ENCODE measurements around the gene ADAM20. TPM values are rescaled to one million over a fixed set of nuclear protein-coding genes. Genes with fewer than 3 reads are reported as not detected.
A peak's percentile ranks its signal among the peaks of the same experiment; 100 is the strongest.
"Not testable (repeated sequence)": the region's sequence is repeated elsewhere in the genome, so short reads cannot be mapped to it uniquely, and the experiment has no call there.

ADAM20 gene
- polyA plus RNA-seq (ENCODE audit: insufficient read length): 0.38 TPM
- long read RNA-seq, donor 1: 0 reads
- long read RNA-seq, donor 2: 0 reads
- long read RNA-seq, donor 3: 0 reads
- long read RNA-seq, donor 4: 0 reads
- long read RNA-seq, donor 5: 0 reads
- long read RNA-seq, donor 6: 0 reads
- long read RNA-seq, donor 7: 0 reads
- long read RNA-seq, donor 8: 0 reads

GRCh38 chr14:70534904-70535303 is at the start of gene ADAM20:
ADAM20 (minus strand) TSS chr14:70535004; CDS start chr14:70524757, 10,247 bp downstream.
- DNase-seq: no peak

GRCh38 chr14:70576891-70577290 is 42.1 kb upstream of the ADAM20 start:
- DNase-seq: no peak

- no peak for DNase-seq
These were observed 38.2 kb upstream of the ADAM20 start for GRCh38 chr14:70573050-70573449.

DNA sequence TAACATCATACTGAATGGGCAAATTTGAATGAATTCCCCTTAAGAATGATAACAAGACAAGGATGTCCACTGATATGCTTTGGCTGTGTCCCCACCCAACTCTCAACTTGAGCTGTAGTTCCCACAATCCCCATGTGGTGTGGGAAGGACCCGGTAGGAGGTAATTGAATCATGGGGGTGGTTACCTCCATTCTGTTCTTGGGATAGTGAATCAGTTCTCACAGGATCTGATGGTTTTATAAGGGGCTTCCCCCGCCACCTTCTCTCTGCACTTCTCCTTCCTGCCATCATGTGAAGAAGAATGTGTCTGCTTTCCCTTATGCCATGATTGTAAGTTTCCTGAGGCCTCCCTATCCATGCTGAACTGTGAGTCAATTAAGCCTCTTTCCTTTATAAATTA is 36.3 kb upstream of the ADAM20 start:
- no peak for DNase-seq

- no peak for DNase-seq
These were observed 33.0 kb upstream of the ADAM20 start for GRCh38 chr14:70567791-70568190.

- no peak for DNase-seq
These were observed 29.1 kb upstream of the ADAM20 start for GRCh38 chr14:70563869-70564268.

DNA sequence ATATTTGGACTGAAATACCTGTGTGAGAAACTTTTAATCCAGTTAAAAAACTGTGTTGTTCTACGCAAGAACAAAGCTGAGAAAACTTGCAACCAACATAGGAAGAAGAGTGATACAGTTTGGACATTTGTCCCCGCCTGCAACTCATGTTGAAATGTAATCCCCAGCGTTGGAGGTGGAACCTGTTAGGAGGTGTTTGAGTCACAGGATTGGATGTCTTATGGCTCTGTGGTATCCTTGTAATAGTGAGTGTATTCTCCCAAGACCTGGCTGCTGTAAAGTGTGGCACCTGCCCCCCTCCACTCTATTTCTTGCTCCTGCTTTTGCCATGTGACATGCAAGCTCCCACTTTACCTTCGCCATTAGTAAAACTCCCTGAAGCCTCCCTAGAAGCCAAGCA is 28.6 kb upstream of the ADAM20 start:
- no peak for DNase-seq

GRCh38 chr14:70558356-70558755 is 23.6 kb upstream of the ADAM20 start:
- no peak for DNase-seq

DNA sequence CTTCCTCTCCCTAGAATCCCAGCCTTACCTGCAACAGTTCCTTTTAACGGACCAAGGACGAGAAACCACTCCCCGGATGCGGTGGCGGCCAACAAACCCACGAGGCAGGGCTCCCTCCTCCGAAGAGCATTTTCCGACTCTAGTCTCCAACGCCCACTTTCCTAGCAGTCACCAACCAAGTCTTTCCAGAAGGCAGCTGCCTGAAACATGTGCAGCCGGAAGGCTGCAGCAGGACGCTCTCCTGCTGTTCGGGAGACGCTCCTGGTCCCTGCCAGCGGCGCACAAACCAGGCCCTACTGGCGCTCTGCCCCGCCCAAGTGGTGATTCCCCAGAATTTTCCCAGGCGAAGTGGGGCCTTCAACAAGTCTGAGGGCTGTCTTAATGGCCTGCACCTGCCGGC is 21.1 kb upstream of the ADAM20 start:
- peak; percentile 2 for DNase-seq

GRCh38 chr14:70538087-70538486 is 3.3 kb upstream of the ADAM20 start:
- DNase-seq: no peak

DNA sequence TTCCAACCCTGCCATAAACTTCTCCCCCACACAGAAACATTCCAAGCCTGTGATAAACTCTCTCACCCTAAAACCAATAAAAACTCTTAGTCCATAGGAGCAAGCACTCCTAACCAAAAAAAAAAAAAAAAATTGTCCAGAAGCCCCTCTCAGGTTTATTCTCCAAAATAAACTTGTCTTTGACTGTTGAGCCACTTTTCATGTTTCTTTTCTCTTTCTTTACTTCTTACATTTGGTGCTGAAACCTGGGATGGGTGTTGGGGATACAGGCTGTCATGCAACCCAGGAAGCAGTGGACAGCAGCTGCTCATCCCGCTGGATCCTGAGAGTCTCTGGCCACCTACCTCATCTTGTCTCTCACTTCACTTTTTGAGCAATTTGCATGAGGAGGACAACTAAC is 2.0 kb upstream of the ADAM20 start:
- no peak for DNase-seq

DNA sequence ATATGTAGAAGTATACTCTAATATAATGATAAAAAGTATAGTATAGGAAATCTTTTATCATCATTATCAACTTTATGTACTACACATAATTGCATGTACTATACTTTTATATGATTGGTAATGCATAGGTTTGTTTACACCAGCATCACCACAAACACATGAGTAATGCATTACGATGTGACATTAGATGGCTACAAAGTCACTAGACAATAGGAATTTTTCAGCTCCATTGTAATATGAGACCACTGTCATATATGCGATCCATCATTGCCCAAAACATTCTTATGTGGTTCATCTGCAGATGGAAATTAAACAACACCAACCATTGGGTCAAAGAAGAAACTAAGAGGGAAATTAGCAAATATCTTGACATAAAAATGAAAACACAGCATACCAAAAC is 4.4 kb downstream of the ADAM20 start:
- DNase-seq: no peak

GRCh38 chr14:70527501-70528105 is 7.2 kb downstream of the ADAM20 start:
- DNase-seq: no peak

- DNase-seq: no peak
These were observed 9.1 kb downstream of the ADAM20 start for GRCh38 chr14:70525691-70526090.

DNA sequence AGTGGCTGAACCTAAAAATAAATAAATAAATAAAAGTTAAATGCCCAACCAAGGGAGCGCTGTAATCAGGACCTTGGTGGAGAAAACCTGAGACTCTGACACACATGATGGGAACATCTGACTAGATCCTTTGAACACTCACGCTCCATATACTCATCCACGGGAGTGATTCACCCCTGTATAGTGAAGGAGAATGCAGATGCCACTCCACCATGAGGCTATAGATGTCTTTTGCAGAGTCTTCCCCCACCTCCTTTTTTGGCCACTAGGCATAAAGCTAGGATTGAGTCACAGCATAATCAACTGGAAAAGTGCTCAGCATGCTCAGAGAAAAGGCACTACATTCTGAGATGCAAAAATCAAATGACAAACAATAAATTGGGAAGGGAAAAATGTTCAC is 19.0 kb downstream of the ADAM20 start:
- DNase-seq: no peak

GRCh38 chr14:70514168-70515069 is 20.4 kb downstream of the ADAM20 start:
- DNase-seq: no peak

GRCh38 chr14:70498191-70498590 is 36.6 kb downstream of the ADAM20 start:
- no peak for DNase-seq

DNA sequence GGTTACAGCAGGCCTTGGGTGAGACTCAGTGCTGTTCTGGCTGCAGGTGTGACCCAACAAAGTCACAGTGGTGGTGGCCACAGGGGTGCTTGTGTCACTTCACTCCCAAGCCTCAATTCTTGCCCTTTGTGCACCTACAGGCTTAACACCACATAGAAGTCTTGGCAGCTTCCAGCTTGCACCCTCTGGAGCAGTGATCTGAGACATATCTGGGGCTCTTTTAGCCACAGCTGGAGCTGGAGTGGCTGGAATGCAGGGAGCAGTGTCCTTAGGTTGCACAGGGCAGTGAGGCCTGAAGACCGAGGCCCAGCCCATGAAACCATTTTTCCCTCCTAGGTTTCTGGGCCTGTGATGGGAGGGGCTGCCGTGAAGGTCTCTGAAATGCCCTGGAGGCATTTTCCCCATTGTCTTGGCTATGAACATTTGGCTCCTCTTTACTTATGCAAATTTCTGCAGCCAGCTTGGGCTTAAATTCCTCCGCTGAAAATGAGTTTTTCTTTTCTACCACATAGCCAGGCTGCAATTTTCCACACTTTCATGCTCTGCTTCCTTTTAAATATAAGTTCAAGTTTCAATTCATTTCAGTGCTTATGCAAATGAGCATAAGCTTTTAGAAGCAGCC is 45.1 kb downstream of the ADAM20 start:
- DNase-seq: no peak

DNA sequence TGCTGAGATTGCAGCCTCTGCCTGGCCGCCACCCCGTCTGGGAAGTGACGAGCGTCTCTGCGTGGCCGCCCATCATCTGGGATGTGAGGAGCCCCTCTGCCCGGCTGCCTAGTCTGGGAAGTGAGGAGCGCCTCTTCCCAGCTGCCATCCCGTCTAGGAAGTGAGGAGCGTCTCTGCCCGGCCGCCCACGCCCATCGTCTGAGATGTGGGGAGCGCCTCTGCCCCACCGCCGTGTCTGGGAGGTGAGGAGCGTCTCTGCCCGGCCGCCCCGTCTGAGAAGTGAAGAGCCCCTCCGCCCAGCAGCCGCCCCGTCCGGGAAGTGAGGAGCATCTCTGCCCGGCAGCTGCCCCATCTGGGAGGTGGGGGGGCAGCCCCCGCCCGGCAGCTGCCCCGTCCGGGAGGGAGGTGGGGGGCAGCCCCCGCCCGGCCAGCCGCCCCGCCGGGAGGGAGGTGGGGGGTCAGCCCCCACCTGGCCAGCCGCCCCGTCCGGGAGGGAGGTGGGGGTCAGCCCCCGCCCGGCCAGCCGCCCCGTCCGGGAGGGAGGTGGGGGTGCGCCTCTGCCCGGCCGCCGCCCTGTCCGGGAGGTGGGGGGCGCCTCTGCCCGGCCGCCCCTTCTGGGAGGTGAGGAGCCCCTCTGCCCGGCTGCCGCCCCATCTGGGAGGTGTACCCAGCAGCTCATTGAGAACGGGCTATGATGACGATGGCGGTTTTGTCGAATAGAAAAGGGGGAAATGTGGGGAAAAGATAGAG is 57.3 kb downstream of the ADAM20 start:
- DNase-seq: not testable (repeated sequence)

DNA sequence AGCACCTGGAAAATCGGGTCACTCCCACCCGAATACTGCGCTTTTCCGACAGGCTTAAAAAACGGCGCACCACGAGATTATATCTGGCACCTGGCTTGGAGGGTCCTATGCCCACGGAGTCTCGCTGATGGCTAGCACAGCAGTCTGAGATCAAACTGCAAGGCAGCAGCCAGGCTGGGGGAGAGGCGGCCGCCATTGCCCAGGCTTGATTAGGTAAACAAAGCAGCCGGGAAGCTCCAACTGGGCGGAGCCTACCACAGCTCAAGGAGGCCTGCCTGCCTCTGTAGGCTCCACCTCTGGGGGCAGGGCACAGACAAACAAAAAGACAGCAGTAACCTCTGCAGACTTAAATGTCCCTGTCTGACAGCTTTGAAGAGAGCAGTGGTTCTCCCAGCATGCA is 59.3 kb downstream of the ADAM20 start:
- not testable (repeated sequence) for DNase-seq

DNA sequence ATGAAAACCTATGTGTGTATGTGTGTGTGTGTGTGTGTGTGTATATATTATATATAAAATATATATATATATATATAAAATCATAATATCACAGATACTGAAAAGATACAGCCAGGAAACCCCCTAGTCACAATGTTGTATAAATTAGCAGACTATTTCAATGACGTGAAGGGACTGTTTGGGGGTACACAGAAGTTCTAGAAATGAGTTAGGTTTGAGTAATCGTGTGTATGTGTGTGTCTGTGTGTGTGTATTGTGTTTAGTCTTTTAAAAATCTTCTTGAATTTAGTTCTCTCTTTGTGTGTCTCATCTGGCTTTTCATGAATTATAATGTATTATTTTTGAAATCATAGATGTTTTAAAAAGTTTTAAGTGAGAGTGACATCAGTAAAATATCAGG is 61.0 kb downstream of the ADAM20 start:
- no peak for DNase-seq

All from left kidney (tissue), 8 donors.